HG03039 (cell line): Measurements from ENCODE around the gene TPPP3.
"Not testable (repeated sequence)": the region's sequence is repeated elsewhere in the genome, so short reads cannot be mapped to it uniquely, and the experiment has no call there.

Experiments used
- ATAC-seq: cut with Tn5 transposase; IDR thresholded peaks from one replicate; pipeline ENCODE4 v1.9.1; 2021; ENCODE audit warnings: mild to moderate bottlenecking, moderate library complexity; ENCODE audit not compliant: unreplicated experiment

TPPP3 gene

DNA sequence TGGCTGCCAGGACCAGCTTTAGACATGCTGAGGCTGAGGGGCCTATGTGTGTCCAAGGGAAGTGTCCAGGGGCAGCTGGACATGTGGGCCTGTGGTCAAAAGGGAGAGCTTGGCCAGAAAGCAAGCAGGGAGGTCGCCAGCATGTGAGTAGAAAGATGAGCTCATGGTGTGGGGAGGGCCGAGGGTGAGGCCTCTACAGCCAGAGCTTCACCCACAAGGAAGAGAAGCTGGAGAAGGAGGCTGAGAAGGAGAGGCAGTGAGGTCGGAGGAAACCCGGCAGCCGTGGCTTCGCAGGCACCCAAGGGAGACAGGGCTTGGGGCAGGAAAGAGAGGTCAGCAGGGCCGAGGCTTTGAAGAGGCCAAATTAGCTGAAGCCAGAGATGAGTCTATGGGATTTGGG, 33.7 kb upstream of the TPPP3 start:
- no peak for ATAC-seq

DNA sequence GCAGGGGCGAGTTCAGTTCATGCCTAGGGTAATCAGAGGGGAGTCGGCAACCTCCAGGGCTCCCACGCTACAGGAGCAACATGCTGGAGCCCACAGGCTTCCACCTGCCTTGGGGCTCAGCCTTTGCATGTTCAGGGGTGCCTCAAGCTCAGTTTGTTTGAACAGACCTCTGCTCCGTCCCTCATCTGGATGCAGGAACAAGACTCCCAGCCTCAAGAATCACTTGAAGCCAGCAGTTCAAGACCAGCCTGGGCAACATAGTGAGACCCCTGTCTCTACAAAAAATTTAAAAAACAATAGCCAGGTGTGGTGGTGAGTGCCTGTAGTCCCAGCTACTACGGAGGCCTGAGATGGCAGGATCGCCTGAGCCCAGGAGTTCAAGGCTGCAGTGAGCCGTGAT, 32.7 kb upstream of the TPPP3 start:
- no peak for ATAC-seq

DNA sequence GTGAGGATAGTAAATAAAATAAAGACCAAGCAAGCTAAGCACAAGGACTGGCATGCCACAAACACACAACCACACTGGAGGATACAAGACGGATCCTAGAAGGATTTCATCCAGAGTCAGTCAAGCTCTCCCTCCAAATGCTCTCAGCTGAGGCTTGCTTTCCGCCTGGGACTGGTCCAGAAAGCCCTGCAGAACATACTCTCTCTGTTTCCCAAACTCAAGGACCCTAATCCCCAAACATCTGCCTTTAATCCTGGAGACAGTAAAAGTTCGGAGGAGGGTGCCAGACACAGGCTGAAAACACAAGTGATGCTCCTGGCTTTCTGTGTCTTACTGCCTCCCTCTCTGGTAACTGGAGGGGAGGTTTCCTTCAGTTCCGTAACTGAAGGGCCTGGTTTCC, 32.3 kb upstream of the TPPP3 start:
- no peak for ATAC-seq

DNA sequence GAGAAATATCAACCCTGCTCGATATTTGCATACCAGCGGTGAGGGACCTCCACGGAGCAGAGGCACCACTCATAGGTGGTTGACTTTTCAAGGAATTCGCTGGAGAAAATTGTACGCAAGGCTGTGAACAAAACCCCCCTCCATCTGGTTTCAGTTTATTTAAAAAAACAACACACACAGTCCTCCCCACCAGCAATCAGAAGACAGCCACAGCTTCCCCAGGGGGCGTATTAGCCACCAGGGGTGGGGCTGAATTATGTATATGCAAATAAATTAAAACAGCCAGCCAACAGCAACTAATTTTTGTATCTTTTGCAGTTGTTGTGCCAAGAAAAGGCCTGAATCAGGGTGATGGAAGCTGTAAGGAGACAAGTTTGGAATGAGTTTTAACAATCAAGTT, 31.8 kb upstream of the TPPP3 start:
- no peak for ATAC-seq

DNA sequence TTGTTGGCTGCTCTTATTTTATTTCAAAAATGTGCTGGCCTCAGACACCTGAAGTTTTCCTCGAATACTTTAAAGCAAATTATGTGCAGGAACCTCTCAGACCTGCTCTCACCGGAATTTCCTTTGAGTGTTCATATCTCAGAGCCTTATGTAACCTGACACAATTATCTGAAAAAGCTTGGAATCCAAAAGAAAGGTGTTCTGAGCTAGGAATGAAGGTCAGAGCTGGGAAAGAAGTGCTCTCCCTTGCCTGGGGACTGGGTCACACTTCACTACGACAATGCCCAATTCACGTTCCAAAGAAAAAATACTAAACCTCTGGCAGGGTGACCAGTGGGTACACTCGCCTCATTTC, 30.9 kb upstream of the TPPP3 start:
- ATAC-seq = no peak

DNA sequence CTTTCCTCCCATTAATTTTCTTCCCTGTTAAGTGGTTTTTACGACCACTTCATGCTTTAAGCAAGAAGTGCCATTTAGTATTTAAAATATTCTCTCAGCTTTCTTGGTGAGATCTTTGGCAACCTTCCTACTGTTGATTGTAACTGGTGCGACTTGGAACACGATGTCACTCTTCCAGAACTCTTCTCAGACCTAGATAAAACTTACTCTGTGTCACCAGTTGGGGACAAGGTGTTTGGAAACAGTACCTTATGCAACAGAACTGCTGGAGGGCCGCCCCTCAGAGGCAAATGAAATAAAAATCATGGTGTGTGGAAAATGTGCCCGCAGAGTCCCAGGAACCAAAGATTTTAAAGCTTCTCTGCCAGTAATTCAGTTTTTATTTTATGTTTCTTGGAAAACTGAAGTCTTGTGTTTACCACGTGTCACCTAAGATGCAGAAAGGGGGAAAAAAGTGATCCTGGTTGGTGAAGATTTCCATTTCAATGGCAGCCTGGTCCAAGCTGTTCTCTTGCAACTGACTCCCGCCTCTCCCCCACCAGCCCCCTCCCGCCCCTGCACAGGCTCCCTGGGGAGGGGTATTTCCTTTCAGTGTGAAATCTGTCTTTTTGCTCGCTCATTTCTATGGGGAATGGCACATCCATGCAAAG, 30.4 kb upstream of the TPPP3 start:
- ATAC-seq = no peak

DNA sequence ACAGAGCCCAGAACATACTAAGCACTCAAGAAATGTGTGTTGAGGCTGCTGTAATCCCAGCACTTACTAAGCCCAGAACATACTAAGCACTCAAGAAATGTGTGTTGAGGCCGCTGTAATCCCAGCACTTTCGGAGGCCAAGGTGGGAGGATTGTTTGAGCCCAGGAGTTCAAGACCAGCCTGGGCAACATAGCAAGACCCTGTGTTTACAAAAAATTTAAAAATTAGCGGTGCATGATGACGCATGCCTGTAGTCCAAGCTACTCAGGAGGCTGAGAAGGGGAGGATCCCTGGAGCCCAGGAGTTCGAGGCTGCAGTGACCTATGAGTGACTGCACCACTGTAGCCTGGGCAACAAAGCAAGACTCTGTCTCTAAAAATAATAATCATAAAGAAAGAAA, 29.7 kb upstream of the TPPP3 start:
- no peak for ATAC-seq

DNA sequence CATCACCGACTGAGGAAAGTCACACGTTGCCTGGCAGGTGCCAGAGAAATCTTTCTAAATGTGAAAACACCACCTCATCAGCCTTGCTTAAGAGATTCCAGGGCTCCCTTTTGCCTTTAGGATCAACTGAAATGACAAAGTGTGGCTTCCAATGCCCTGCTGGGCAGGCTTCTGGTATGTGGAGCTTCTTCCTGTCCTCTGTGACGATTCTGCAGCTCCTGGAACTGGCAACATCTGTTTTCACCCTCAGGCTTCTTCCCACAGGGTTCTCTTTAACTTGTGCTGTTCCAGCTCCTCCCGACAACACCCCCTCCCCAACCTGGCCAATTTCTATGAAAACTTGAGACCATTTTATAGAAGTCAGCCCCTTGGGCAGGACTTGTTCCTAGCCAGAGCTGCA, 27.7 kb upstream of the TPPP3 start:
- ATAC-seq = no peak

DNA sequence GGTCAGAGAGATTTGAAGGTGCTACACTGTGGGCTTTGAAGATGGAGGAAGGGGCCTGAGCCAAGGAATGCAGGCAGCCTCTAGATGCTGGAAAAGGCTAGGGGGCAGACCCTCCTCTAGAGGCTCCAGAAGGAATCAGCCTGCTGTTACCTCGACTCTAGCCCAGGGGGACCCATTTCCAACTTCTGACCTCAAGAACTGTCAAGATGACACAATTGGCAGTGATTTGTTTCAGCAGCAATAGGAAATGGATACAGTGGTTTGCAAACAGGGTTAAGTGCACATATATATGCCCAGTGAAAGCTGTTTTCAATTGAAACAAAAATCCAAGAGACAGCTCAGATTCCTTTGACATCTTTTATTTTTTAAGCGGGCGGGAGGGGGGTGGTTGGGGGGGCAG, 26.6 kb upstream of the TPPP3 start:
- ATAC-seq = no peak

DNA sequence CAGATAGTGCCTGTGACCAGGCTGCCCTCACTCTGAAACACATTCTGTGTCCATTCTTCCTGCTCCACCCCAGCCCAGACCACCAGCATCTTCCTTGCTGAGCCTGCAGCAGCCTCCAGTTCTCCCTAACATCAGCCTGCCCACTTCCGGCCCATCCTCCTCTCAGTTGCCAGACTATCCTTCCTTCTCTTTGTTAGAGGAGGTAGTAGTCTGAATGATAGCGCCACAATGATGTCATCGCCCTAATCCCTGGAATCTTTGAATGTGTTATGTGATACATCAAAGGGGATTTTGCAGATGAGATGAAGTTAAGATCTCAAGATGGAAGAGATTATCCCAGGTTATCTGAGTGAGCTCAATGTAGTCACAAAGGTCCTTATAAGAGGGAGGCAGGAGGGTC, 26.2 kb upstream of the TPPP3 start:
- ATAC-seq = no peak

DNA sequence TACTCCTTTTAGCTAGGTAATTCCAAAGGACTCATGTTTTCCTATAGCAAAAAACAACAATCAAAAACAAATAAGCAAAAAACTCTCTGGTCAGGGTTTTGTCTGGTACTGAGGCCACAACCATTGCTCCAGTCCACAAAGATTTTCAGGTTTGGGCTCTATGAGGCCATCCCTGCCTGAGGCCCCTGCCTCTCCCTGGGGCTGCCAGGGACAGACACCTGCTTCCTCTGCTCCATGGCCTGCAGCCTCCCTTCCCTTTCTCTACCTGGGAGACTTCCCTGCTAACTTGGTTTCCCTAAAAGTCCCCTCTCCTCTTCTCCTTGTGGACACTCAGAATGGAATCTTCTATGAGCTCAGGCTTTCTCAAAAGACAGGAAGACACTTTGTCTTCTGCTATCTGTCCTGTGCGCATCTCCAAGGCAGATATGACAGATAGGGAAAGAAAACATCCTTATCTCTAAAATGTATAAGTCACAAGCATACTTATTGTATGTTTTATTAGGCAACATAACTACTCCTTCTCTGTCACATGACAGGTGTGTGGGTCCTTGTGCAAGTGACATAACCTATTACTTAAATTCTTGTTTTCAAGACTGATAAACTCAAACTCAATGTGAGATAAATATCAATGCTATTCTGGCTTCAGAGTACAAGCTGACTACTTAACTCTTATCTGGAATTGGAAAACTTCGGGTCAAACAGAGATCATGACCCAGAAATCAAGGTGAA, 24.2 kb upstream of the TPPP3 start:
- no peak for ATAC-seq

DNA sequence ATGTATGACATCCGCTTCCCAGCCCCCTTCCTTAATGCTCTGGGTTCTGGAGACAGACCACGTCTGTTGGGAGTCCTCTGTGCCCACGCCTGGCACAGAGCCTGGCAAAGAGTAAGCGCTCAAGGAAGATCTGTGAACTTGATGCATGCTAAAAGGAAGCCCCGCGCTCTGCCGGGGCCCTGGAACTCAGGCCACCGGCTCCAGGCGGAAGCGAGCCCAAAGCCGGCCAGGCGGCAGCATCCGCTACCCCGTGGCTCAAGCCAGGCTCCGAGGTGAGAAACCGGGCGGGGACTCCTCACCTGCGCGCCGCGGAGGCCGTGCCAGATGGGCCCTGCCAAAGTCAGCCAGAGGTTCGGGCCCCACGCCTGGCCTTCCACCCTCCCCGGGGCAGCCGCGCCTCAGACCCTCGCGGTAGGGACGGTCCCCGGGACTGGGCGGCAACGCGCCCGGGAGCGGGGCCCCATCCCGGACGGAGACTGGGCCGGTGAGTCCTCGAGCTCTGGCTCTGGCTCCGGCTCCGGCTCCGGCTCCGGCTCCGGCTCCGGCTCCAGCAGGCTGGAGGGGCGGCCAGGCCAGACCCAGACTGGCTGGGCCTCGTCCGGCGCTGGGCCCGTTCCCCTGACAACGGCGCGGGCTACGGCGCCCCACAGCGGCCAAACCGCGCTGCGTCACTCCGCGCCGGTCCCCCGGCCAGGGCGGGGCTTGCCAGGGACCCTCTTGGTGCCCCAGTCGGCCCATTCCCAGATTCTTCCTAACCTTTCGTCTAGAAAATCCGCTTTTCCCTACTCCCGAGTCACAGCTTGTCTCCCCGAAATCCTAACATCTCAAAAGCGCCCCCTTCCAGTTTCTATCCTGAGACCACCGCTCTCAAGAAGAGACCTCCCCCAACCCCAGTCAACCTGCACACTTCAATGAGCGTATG, 22.8 kb upstream of the TPPP3 start, which contains the start of gene ZDHHC1:
ZDHHC1 (minus strand) TSS at position 606 of the 922 bp plus-strand sequence. CDS start 8,702 bp downstream, outside the sequence.
- ATAC-seq = no peak

DNA sequence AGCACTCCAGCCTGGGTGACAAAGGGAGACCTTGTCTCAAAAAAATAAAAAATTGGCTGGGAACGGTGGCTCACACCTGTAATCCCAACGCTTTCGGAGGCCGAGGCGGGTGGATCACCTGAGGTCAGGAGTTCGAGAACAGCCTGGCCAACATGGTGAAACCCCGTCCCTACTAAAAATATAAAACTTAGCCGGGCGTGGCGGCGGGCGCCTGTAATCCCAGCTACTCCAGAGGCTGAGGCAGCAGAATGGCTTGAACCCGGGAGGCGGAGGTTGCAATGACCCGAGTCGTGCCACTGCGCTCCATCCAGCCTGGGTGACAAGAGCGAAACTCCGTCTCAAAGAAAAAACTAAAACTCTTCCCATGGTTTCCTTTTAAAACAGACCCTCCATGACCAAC, 22.1 kb upstream of the TPPP3 start:
- not testable (repeated sequence) for ATAC-seq

DNA sequence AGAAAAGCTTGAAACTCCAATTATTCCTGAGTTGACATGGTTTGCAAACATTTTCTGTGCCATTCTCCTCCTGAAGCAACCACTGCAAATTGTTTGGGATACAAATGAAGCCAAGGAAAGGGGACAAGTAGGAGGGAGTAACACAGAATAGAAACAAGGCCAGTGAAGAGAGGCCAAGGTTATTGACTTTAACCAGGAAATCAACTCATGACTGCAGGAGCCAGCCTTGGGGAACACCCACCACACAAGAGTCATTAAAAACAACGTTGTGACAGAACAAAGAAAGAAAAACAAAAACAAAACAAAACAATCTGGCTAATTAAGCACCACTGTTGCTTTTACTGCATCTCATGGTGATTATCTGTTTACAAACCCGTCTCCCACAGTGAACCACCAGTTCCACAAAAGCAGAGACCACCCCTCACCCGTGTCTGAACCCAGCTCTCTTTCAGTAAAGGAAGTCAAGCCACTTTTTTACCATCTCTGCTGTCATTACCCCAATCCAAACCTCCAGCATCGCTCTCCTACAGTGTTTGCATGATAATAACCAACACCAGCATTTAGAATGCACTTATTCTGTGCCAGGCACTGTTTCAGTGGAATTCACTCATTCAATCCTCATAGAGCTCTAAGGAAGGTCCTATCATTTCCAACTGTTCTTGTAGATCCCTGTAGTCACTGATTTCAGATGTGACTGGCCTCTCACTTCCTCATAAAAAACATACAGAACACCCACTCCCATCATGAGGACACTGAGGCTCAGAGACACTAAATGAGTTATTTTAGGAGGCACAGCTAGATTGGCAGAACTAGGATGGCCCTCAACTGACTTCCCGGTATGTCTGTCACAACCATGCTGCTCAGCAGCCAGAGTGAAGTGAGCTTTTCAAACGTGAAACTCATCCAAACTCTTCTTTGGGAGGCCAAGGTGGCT, 20.9 kb upstream of the TPPP3 start:
- no peak for ATAC-seq

DNA sequence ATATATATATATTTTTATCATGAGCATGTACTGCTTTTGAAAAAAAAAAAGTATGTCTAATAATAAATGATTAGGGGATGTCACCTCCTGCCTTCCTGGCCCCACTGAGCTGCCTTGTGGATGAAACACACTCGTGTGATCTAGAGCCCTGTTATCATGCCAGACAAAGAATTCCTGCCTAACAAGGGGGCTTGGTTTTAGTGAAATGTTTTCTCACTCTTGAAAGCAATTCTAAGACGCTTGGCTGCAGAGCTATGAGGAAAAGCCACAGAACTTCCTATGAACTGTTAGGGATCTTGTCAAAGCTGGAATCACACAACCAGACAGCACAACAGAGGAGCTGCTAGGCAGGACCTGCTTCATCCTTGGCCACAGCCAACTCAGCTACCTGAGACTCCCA, 19.0 kb upstream of the TPPP3 start:
- ATAC-seq = no peak

DNA sequence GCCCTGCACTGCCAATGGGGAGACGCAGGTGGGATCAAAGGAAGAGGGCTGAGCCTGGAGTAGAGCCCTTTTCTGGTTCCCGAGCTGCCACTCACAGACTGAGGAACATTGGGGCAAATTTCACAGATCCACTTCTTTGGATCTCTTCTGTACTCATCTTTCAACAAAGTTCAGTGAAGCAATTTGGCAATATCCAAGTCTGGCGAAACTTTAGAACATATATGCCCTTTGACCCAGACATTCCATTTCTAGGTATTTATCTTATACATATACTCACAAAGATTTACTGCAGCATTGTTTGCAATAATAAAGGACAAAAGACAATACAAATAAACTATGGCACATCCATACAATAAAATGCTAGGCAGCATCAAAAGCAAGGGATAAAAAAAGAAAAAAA, 18.0 kb upstream of the TPPP3 start:
- no peak for ATAC-seq

DNA sequence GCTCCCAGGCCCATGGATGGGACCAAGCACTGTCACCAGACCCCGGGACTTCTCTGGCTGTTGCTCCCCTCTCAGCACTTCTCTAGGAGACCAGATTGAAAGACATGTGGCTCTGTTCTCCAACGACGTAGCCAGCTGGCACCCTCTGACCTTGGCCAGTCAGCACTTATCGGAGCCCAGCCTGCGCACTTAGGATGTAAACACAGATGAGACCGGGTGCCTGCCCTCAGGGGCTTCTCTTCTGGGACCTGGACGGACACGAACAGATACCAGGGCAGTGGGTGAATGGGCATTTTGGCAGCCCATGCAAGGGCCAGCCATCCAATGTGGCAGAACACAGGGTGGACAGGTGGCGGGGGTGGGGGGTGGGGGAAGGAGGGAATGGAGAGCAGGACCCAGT, 16.3 kb upstream of the TPPP3 start:
- no peak for ATAC-seq

DNA sequence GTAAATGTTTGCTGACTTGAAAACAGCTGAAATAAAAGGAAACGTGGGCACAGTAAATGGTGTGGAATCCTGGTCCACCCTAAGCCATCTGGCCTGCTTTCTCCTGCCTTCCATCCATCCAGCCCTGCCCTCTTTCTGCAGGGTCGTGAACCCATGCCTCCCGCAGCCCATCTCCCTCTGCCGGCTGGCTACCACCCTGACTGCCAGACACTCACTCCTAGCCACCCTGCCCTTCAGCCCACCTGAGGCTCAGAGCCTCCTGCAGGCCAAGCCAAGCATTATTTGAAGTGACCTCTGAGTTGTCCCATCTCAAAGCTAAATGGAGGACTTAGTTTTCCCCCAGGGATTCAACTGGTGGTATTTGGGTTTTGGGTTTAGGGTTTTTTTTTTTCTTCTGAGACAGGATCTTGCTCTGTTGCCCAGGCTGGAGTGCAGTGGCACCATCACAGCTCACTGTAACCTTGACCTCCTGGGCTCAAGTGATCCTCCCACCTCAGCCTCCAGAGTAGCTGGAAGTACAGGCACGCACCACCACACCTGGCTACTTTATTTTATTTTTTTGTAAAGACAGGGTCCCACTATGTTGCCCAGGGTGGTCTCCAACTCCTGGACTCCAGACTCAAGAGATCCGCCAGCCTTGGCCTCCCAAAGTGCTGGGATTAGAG, 14.6 kb upstream of the TPPP3 start:
- no peak for ATAC-seq

DNA sequence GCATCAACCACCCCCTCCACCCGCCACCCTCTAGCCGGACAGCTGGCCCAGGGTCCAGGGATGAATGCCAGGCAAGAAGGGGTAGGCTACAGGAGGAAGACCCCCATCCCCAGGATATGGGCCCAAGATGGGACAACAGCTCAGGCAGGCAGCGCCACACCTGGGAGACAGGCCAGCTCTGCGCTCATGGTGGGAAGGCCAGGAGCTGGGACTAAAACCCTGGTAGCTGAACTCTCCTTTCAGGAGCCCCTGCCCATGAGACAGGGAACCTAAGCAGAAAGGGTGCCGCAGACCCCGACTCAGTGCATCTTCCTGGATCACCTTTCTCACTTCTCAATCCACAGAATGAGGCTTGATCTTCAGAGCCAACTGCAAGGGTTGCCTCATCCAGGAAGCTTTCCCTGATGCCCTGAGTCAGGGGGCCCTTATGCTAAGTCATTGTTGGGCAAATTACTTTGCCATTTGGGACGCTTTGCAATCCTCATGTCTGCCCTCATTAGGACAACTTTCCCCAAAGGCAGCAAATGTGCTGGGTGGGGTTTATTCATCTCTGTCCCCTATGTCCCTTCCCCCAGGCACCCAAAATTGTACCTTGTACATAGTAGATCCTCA, 14.0 kb upstream of the TPPP3 start:
- ATAC-seq = no peak
